Measurements from ENCODE around the gene FBXO45.

- TF ChIP-seq CTCF (IDR thresholded peaks at IDR 0.05; ENCODE audit: borderline replicate concordance, extremely low read depth, low read length, poor library complexity, severe bottlenecking) (peak; percentile 97), EZH2 (IDR thresholded peaks at IDR 0.05; ENCODE audit: borderline replicate concordance, low read depth, low read length, severe bottlenecking) (no peak)
Observed at GRCh38 chr3:196609343-196609775, 40.9 kb downstream of the FBXO45 start.
